HCT116 (cell line): ENCODE data around the gene NKX2-2. TPM values are rescaled to one million over a fixed set of nuclear protein-coding genes. Genes with fewer than 3 reads are reported as not detected.

Experiments
- ATF3 ChIP-seq: IDR thresholded peaks from 2 replicates; pipeline ENCODE4 v1.6.1; 2012
- CEBPB ChIP-seq: IDR thresholded peaks from 2 replicates; pipeline ENCODE4 v1.6.1; 2012; ENCODE audit warnings: low read depth
- FOSL1 ChIP-seq: IDR thresholded peaks from 2 replicates; pipeline ENCODE4 v1.6.1; 2012; ENCODE audit warnings: low read depth
- POLR2A ChIP-seq: IDR thresholded peaks from 2 replicates; pipeline ENCODE4 v1.7.0; 2011; ENCODE audit warnings: borderline replicate concordance; ENCODE audit not compliant: insufficient read depth, insufficient read length; ENCODE audit errors: extremely low read depth
- SIN3A ChIP-seq: IDR thresholded peaks from 2 replicates; pipeline ENCODE4 v1.6.1; 2012; ENCODE audit warnings: low read depth
- TCF7L2 ChIP-seq: IDR thresholded peaks from 2 replicates; pipeline ENCODE4 v1.7.0; 2011; ENCODE audit warnings: borderline replicate concordance, inconsistent platforms; ENCODE audit not compliant: insufficient read depth, insufficient read length; ENCODE audit errors: extremely low read depth
- total RNA-seq: library from RNA; stranded (reverse); gene quantifications from one replicate; pipeline ENCODE4 v1.2.1, GENCODE V29; 2021; ENCODE audit not compliant: unreplicated experiment
- TF ChIP-seq, protein P1 (sequence below): IDR thresholded peaks from 2 replicates; pipeline ENCODE4 v1.6.1; 2012; ENCODE audit warnings: low read depth
- TF ChIP-seq, protein P2 (sequence below): IDR thresholded peaks from 2 replicates; pipeline ENCODE4 v1.6.1; 2011; ENCODE audit warnings: mild to moderate bottlenecking, low read length, moderate library complexity; ENCODE audit not compliant: insufficient replicate concordance; ENCODE audit errors: extremely low read depth
- TF ChIP-seq, protein P3 (sequence below): IDR thresholded peaks from 2 replicates; pipeline ENCODE4 v1.6.1; 2012

NKX2-2 gene
- total RNA-seq, 1 experiment from 2014 or later, result not detected

DNA sequence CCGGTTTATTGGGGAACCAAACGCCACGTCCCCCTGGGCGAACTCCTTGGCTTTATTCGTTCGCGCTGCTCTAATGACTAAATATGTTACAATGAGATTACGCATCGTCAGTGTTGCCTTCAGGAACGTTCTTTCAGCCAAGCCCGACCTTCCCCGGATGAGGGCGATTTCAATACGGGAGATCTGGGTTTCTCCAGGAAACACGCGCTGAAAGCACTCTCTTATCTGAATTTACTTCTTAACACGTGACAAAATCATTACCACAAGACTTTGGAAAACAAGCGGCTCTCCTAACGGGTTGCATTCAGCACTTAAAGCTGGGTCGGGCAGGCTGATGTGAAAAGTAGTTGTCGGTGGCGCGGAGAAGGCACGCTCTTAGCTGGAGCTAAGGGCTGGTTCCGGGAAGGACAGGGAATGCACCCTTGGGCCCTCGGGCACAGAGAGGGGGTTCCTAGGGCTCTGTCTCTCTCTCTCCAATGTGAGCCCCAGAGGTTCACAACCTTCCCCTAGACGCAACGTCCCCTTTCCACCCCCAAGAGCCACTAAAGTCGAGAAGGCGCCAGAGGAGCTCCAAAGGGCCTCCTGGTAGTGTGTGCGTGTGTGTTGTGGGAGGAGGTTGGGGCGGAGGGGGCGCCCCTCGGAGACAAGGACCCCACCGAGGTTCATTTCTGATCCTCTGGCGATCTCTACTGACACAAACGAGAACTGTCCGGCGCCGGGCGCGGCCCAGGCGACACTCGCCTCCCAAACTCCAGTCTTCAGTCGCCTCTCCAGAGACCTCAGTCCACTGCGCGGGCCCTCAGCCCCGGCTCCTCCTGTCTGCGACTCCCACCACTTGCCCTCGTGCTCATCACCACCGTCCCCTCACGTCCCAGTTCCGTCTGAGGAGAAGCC is 7.1 kb upstream of the NKX2-2 start (continued):
- TF ChIP-seq, protein P1, sequence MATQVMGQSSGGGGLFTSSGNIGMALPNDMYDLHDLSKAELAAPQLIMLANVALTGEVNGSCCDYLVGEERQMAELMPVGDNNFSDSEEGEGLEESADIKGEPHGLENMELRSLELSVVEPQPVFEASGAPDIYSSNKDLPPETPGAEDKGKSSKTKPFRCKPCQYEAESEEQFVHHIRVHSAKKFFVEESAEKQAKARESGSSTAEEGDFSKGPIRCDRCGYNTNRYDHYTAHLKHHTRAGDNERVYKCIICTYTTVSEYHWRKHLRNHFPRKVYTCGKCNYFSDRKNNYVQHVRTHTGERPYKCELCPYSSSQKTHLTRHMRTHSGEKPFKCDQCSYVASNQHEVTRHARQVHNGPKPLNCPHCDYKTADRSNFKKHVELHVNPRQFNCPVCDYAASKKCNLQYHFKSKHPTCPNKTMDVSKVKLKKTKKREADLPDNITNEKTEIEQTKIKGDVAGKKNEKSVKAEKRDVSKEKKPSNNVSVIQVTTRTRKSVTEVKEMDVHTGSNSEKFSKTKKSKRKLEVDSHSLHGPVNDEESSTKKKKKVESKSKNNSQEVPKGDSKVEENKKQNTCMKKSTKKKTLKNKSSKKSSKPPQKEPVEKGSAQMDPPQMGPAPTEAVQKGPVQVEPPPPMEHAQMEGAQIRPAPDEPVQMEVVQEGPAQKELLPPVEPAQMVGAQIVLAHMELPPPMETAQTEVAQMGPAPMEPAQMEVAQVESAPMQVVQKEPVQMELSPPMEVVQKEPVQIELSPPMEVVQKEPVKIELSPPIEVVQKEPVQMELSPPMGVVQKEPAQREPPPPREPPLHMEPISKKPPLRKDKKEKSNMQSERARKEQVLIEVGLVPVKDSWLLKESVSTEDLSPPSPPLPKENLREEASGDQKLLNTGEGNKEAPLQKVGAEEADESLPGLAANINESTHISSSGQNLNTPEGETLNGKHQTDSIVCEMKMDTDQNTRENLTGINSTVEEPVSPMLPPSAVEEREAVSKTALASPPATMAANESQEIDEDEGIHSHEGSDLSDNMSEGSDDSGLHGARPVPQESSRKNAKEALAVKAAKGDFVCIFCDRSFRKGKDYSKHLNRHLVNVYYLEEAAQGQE, result no peak
- TF ChIP-seq TCF7L2, result no peak
- no peak for TF ChIP-seq POLR2A
- TF ChIP-seq, protein P2, sequence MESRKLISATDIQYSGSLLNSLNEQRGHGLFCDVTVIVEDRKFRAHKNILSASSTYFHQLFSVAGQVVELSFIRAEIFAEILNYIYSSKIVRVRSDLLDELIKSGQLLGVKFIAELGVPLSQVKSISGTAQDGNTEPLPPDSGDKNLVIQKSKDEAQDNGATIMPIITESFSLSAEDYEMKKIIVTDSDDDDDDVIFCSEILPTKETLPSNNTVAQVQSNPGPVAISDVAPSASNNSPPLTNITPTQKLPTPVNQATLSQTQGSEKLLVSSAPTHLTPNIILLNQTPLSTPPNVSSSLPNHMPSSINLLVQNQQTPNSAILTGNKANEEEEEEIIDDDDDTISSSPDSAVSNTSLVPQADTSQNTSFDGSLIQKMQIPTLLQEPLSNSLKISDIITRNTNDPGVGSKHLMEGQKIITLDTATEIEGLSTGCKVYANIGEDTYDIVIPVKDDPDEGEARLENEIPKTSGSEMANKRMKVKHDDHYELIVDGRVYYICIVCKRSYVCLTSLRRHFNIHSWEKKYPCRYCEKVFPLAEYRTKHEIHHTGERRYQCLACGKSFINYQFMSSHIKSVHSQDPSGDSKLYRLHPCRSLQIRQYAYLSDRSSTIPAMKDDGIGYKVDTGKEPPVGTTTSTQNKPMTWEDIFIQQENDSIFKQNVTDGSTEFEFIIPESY, result no peak
- TF ChIP-seq, protein P3, sequence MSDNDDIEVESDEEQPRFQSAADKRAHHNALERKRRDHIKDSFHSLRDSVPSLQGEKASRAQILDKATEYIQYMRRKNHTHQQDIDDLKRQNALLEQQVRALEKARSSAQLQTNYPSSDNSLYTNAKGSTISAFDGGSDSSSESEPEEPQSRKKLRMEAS, result no peak
- TF ChIP-seq FOSL1, result no peak
- no peak for TF ChIP-seq CEBPB
- no peak for TF ChIP-seq ATF3
- no peak for TF ChIP-seq SIN3A
